ENCODE measurements around the gene CPA4. TPM values are rescaled to one million over a fixed set of nuclear protein-coding genes. Genes with fewer than 3 reads are reported as not detected.

Gene CPA4
- total RNA-seq, 6 experiments from 2014 or later = not detected

DNA sequence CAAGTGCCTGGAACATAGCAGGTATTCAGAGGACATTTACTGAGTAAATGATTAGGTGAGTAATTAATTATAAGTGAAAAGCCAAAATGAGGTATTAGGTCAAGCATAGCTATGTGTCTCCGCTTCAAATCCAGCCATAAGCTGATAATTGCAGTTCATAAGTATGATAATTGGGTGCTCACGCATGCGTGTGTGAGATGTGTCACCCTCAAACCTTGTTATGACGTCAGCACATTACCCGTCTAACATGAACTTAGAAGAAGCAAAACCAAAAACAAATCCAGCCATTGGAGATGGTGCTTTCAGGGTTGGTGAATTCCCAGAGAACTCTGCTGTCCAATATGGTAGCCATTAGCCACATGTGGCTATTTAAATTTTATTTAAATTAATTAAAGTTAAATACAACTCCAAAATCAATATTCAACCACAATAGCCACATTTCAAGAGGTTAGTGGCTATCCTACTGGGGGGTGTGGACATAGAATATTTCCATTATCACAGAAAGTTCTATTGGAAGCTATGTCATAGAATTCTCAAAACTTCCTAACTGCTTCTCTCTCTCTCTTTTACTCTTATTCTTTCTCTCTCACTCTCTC lies 51.4 kb downstream of the CPA4 start, which contains the start of gene CPA5:
CPA5 (plus strand) TSS at position 546 of the 596 bp plus-strand sequence. CDS start 1,670 bp downstream, outside the sequence.
- Histone ChIP-seq H3K4me1 (no peaks in the 10 kb centered on the region), H3K9me3 (no peaks in the 10 kb centered on the region), H3K4me3 (no peak within 1 kb of the TSS), H3K36me3 (no peaks in the 10 kb centered on the region), H3K27me3 (no peaks in the 10 kb centered on the region), H3K27ac (no peak within 1 kb of the TSS)
- DNase-seq (no peak), ATAC-seq (no peak)
- 55% methylated on average over 4 of the region's 5 CpGs for WGBS (ENCODE audit: insufficient coverage, low coverage, low lambda C conversion rate, missing lambda C conversion rate)
- intact Hi-C loops (cut with DNase I) = no loop called here
- TF ChIP-seq, protein P1, sequence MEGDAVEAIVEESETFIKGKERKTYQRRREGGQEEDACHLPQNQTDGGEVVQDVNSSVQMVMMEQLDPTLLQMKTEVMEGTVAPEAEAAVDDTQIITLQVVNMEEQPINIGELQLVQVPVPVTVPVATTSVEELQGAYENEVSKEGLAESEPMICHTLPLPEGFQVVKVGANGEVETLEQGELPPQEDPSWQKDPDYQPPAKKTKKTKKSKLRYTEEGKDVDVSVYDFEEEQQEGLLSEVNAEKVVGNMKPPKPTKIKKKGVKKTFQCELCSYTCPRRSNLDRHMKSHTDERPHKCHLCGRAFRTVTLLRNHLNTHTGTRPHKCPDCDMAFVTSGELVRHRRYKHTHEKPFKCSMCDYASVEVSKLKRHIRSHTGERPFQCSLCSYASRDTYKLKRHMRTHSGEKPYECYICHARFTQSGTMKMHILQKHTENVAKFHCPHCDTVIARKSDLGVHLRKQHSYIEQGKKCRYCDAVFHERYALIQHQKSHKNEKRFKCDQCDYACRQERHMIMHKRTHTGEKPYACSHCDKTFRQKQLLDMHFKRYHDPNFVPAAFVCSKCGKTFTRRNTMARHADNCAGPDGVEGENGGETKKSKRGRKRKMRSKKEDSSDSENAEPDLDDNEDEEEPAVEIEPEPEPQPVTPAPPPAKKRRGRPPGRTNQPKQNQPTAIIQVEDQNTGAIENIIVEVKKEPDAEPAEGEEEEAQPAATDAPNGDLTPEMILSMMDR (IDR thresholded peaks at IDR 0.05) = no peak
- no peak for TF ChIP-seq POLR2A (IDR thresholded peaks at IDR 0.05)

DNA sequence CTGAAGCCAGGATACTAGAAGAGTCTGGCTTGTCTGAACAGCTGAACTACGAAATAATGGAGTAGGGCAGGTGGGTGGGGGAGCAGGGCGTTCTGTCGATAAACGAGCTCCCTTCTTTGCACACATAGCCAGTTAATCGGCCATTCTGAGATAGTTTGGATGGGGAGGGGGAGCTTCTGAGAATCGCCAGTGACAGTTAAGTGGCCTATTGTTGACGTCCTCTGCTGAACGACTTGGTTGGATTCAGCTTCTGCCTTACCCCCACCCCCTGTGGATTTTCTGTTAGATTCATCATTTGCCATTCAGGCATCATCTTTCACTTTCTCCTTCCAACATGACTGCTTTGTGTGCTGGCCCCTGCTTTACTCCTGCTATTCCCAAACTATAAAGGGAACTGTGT lies 52.2 kb downstream of the CPA4 start:
- DNase-seq (no peak), ATAC-seq (no peak)
- H3K27me3 ChIP-seq = no peaks in the 10 kb centered on the region
- 29% methylated on average over 8 of the region's 8 CpGs for WGBS (ENCODE audit: insufficient coverage, low coverage, low lambda C conversion rate, missing lambda C conversion rate)
- no peaks in the 10 kb centered on the region for H3K9me3 ChIP-seq
- H3K4me1 ChIP-seq = no peaks in the 10 kb centered on the region
- no peaks in the 10 kb centered on the region for H3K36me3 ChIP-seq
- H3K27ac ChIP-seq = no peak overlapping the region
- intact Hi-C loops (cut with DNase I) = no loop called here
- H3K4me3 ChIP-seq = no peak overlapping the region
- no peak for TF ChIP-seq POLR2A (IDR thresholded peaks at IDR 0.05)
- TF ChIP-seq, protein P1 (IDR thresholded peaks at IDR 0.05) = no peak

DNA sequence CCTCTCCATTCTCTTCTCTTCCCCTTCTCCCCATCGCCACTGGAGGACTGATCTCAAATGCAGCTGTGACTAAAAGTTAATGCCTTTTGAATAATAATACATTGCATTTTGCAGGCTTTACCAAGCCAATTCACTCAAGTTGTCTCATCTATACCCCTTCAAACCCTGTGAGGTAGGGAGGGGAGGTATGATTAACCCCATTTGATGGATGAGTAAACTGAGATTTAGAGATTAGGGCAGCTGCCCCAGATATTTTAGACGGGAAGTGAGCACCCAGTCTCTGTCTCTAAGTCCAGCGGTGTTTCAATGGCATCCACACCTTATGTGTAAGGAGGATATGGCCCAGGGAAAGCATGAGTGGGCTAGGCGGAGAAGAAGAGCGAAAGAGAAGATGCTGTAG lies 52.8 kb downstream of the CPA4 start:
- DNase-seq (no peak), ATAC-seq (no peak)
- Histone ChIP-seq H3K4me1 (no peaks in the 10 kb centered on the region), H3K36me3 (no peaks in the 10 kb centered on the region), H3K9me3 (no peaks in the 10 kb centered on the region), H3K27me3 (no peaks in the 10 kb centered on the region), H3K27ac (no peak overlapping the region), H3K4me3 (no peak overlapping the region)
- intact Hi-C loops (cut with DNase I) = no loop called here
- TF ChIP-seq, protein P1 (IDR thresholded peaks at IDR 0.05) = no peak
- no peak for TF ChIP-seq POLR2A (IDR thresholded peaks at IDR 0.05)
- WGBS (ENCODE audit: insufficient coverage, low coverage, low lambda C conversion rate, missing lambda C conversion rate) = 67% methylated on average over 4 of the region's 5 CpGs

DNA sequence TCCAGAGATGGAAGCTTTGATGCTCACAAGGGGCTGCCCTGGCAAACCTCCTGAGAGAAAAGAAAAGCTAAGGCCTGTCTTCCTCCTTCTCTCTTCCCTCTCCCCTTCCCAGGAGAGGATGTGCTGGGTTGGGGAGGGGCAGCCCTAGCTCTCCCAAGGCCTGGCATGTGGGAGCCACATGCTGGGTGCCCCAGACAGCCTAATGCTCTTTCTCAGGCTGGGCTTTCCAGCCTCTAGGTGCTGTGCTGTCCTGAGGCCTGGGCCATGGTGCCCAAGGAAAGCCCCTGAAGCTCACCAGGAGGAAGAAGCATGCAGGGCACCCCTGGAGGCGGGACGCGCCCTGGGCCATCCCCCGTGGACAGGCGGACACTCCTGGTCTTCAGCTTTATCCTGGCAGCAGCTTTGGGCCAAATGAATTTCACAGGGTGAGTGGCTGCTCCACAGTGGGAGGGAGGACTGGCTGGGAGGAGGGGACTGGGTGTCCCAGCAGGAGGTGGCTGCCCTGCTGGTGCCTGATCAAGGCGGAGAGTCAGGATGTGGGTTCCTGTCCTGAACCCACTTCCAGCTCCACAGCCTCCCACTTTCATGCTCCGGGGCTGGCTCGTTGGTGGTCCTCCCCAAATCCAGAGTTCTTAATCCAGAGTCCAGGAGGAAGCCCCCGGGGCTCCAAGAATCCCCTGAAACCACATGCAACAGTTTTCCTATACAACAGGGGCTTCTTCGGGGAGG lies 53.4 kb downstream of the CPA4 start:
- no peaks in the 10 kb centered on the region for H3K4me1 ChIP-seq
- H3K9me3 ChIP-seq = no peaks in the 10 kb centered on the region
- ATAC-seq = peak in 1 of 4 donors; percentile 26
- no peak overlapping the region for H3K4me3 ChIP-seq
- H3K27ac ChIP-seq = no peak overlapping the region
- no peaks in the 10 kb centered on the region for H3K36me3 ChIP-seq
- intact Hi-C loops (cut with DNase I) = no loop called here
- TF ChIP-seq, protein P1 (IDR thresholded peaks at IDR 0.05) = no peak
- no peak for TF ChIP-seq POLR2A (IDR thresholded peaks at IDR 0.05)
- no peak for DNase-seq
- 89% methylated on average over 1 of the region's 10 CpGs for WGBS (ENCODE audit: insufficient coverage, low coverage, low lambda C conversion rate, missing lambda C conversion rate)
- no peaks in the 10 kb centered on the region for H3K27me3 ChIP-seq
